ENCODE measurements around the gene JDP2.
"Not testable (repeated sequence)": the region's sequence is repeated elsewhere in the genome, so short reads cannot be mapped to it uniquely, and the experiment has no call there.

Gene JDP2

GRCh38 chr14:75461303-75461702, 33.5 kb downstream of the JDP2 start:
- TF ChIP-seq POLR2A (IDR thresholded peaks at IDR 0.05; ENCODE audit: low read depth, low read length): no peak
- FAIRE-seq (no peak), DNase-seq (ENCODE audit: insufficient read length, low spot score) (no peak)

DNA sequence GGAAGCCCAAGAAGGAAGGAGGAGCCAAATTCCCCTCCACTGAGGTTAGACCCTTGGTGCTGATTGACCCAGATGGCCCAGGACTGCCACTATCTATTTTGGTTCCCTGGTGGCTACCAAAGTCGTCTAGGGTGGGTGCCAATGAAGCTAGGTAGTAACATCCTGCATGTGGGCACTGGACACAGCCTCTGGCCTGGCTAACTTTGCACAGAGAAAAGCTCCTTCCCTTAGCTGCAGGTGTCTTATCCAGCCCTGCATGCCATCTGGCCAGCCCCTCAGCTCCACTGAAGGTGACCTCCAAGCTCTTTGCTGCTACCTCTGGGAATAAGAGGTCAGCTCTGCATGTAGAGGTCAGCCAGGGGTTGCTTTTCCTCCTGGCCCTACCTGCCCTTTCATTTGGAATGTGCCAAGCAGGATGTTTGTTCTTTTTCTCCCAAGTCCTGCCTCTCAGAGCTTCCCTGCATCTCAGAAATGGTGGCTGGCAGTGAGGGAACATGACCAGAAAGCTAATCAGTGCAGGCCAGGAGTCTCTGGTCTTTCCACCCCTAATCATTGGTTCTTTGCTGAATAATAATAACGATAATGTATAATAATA, 34.0 kb downstream of the JDP2 start:
- no peak for TF ChIP-seq POLR2A (IDR thresholded peaks at IDR 0.05; ENCODE audit: low read depth, low read length)
- no peak for DNase-seq (ENCODE audit: insufficient read length, low spot score)
- FAIRE-seq: no peak

GRCh38 chr14:75464626-75465025, 36.8 kb downstream of the JDP2 start:
- no peak for DNase-seq (ENCODE audit: insufficient read length, low spot score)
- no peak for TF ChIP-seq POLR2A (IDR thresholded peaks at IDR 0.05; ENCODE audit: low read depth, low read length)
- no peak for FAIRE-seq

DNA sequence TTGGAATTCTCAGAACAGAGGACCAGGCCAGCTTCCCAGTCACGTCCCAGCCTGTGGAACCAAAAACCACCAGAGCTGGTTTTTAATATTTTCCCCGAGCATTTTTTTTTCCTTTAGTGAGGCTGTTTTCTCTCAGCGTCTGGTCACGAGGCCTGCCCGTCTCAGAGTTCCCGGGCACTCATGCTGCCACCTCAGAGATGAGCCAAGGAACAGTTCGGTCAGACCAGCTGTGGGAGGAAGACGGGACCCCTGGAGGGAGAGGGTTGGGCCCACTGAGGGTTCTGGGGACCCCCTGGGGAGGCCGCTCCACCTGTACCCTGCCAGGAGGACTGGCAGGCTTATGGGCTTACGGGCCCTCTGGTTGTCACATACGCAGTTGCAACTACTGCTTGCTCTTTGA, 39.9 kb downstream of the JDP2 start:
- FAIRE-seq (no peak), DNase-seq (ENCODE audit: insufficient read length, low spot score) (no peak)
- no peak for TF ChIP-seq POLR2A (IDR thresholded peaks at IDR 0.05; ENCODE audit: low read depth, low read length)

GRCh38 chr14:75469164-75469563, 41.3 kb downstream of the JDP2 start:
- TF ChIP-seq POLR2A (IDR thresholded peaks at IDR 0.05; ENCODE audit: low read depth, low read length): no peak
- DNase-seq (ENCODE audit: insufficient read length, low spot score): no peak
- no peak for FAIRE-seq

DNA sequence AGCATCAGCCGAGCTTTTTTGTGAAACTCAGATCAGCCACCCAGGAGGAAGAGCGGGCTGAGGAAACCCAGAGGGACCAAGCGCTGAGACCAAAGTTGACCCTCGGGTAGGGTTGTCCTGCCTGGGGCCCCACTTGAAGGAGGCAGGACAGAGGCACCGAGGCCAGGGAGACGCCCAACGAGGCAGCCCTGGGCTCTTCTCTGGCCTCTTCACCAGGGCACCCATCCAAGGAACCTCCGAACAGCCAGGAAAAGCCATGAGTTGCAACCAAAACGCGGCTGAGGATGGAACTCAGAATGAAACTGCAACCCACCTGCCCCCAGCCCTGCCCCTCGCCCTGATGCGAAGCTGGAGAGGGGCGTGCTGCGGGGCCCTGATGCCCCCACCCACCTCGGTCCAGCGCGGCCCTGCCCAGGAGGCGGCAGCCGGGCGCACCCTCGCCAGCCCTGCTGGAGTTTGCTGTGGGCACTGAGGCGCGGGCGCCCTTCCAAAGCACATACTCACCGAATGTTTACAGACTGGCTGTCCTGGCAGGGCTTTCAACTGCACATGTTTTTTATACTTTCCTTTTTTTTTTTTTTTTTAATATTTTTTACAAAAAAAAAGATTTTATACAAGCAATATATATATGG, 41.9 kb downstream of the JDP2 start:
- no peak for TF ChIP-seq POLR2A (IDR thresholded peaks at IDR 0.05; ENCODE audit: low read depth, low read length)
- FAIRE-seq (no peak), DNase-seq (ENCODE audit: insufficient read length, low spot score) (no peak)

GRCh38 chr14:75470238-75470797, 42.5 kb downstream of the JDP2 start:
- DNase-seq (ENCODE audit: insufficient read length, low spot score): no peak
- no peak for FAIRE-seq
- TF ChIP-seq POLR2A (IDR thresholded peaks at IDR 0.05; ENCODE audit: low read depth, low read length): no peak

DNA sequence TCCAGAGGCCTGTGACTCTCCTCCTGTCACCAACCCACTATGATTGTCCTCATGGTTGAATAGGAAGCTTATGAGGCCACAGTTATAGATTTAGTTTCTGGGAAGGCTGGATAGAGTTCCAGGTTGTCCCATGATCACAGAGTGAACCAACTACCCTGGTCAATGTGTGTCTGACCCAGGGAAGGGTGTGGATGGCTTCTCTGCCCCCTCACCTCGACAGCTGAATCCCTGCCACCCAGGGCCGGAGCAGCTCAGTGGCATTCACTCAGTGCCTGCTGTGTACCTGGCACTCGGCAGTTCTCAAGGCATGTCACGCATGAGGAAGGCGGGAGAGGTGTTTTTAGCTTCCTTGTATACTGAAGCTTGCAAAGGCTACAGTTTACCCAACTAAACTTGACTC, 43.2 kb downstream of the JDP2 start:
- FAIRE-seq (no peak), DNase-seq (ENCODE audit: insufficient read length, low spot score) (no peak)
- TF ChIP-seq POLR2A (IDR thresholded peaks at IDR 0.05; ENCODE audit: low read depth, low read length): no peak

DNA sequence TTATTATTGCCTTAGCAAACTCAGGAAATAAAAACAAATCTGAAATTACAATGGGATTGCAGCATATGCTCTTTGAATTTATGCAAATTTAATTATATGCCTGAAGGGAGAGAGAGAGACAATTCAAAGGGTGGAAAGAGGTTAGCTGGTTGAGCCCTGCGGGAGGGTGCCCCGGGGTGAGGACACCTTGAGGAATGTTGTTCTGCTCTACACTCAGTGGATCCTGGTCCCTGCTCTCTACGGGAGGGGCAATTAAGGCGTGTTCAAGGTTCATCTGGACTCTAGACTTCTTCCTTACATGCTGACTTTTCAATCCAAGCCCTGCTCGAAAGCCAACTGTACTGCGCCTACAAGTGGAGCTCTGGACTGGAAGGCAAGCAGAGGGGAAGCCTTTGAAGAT, 46.3 kb downstream of the JDP2 start:
- not testable (repeated sequence) for FAIRE-seq; DNase-seq (ENCODE audit: insufficient read length, low spot score)

GRCh38 chr14:75476274-75476995, 48.6 kb downstream of the JDP2 start:
- FAIRE-seq (no peak), DNase-seq (ENCODE audit: insufficient read length, low spot score) (no peak)
- no peak for TF ChIP-seq POLR2A (IDR thresholded peaks at IDR 0.05; ENCODE audit: low read depth, low read length)

- TF ChIP-seq POLR2A (IDR thresholded peaks at IDR 0.05; ENCODE audit: low read depth, low read length): no peak
- FAIRE-seq: no peak
- DNase-seq (ENCODE audit: insufficient read length, low spot score): no peak
Measured at GRCh38 chr14:75477881-75478280, 50.1 kb downstream of the JDP2 start.

GRCh38 chr14:75479770-75480600, 52.2 kb downstream of the JDP2 start:
- no peak for TF ChIP-seq POLR2A (IDR thresholded peaks at IDR 0.05; ENCODE audit: low read depth, low read length)
- FAIRE-seq (no peak), DNase-seq (ENCODE audit: insufficient read length, low spot score) (no peak)

DNA sequence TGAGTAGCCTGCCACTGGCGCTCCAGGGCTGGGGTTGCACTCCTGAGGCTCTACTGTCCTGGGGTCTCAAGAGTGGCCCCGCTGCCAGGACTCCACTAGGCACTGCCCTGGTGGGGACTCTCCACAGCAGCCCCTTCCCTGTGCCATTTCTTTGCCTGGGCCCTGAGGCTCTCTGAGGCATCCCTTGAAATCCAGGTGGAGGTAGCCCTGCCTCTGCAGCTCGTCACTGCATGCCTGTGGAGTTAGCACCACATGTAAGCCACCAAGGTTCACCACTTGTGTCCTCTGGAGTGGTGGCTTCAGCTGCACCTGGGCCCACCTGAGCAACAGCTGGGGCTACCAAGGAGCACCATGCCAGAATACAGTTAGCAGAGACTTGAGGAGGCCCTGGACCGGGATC, 54.5 kb downstream of the JDP2 start:
- no peak for TF ChIP-seq POLR2A (IDR thresholded peaks at IDR 0.05; ENCODE audit: low read depth, low read length)
- no peak for DNase-seq (ENCODE audit: insufficient read length, low spot score)
- FAIRE-seq: no peak
